HG03460 (cell line): ENCODE measurements around the gene BCL2.

Experiments used
- ATAC-seq: cut with Tn5 transposase; IDR thresholded peaks from one replicate; pipeline ENCODE4 v1.9.1; 2021; ENCODE audit not compliant: unreplicated experiment

The BCL2 gene

GRCh38 chr18:63161761-63162195, 157.8 kb downstream of the BCL2 start:
- peak; percentile 46 for ATAC-seq

GRCh38 chr18:63161032-63161760, 158.4 kb downstream of the BCL2 start:
- peak; percentile 28 for ATAC-seq

GRCh38 chr18:63160172-63160995, 159.2 kb downstream of the BCL2 start:
- ATAC-seq: no peak

GRCh38 chr18:63159590-63159989, 160.0 kb downstream of the BCL2 start:
- ATAC-seq: no peak

GRCh38 chr18:63158676-63159291, 160.8 kb downstream of the BCL2 start:
- ATAC-seq: peak; percentile 7

- ATAC-seq: no peak
These were observed 161.4 kb downstream of the BCL2 start for GRCh38 chr18:63158012-63158631.

GRCh38 chr18:63157293-63158011, 162.1 kb downstream of the BCL2 start:
- no peak for ATAC-seq

- ATAC-seq: no peak
These were observed 163.4 kb downstream of the BCL2 start for GRCh38 chr18:63155910-63156773.

- ATAC-seq: peak; percentile 36
These were observed 164.3 kb downstream of the BCL2 start for GRCh38 chr18:63155169-63155852.

- no peak for ATAC-seq
These were observed 165.0 kb downstream of the BCL2 start for GRCh38 chr18:63154350-63155152.

GRCh38 chr18:63152791-63153190, 166.8 kb downstream of the BCL2 start:
- ATAC-seq: no peak

- ATAC-seq: no peak
These were observed 167.5 kb downstream of the BCL2 start for GRCh38 chr18:63152096-63152495.

GRCh38 chr18:63151539-63151938, 168.0 kb downstream of the BCL2 start:
- ATAC-seq: no peak

- no peak for ATAC-seq
These were observed 168.6 kb downstream of the BCL2 start for GRCh38 chr18:63150942-63151421.

- no peak for ATAC-seq
These were observed 169.2 kb downstream of the BCL2 start for GRCh38 chr18:63150326-63150725.

GRCh38 chr18:63149302-63149587, 170.3 kb downstream of the BCL2 start:
- ATAC-seq: no peak

GRCh38 chr18:63148449-63149301, 170.9 kb downstream of the BCL2 start:
- ATAC-seq: no peak
